CD4-positive, alpha-beta T cell (primary cell): Measurements from ENCODE around the gene REM1. TPM values are rescaled to one million over a fixed set of nuclear protein-coding genes. Genes with fewer than 3 reads are reported as not detected.
"Not testable (repeated sequence)": the region's sequence is repeated elsewhere in the genome, so short reads cannot be mapped to it uniquely, and the experiment has no call there.

Experiments used
- ATAC-seq: fragments of 200-7000 bp; cut with Tn5 transposase; one replicate; pipeline ENCODE4 v1.10.0; 2022; ENCODE audit warnings: mild to moderate bottlenecking; ENCODE audit not compliant: poor library complexity
- CTCF ChIA-PET: fragments of 350-600 bp; sonication (Branson Sonifier 250); formaldehyde crosslinking; loops from one replicate; lab custom pipeline; 2021; ENCODE audit warnings: antibody characterized with exemption, inconsistent platforms; lab: Charles Lee
- POLR2A ChIA-PET: fragments of 350-600 bp; sonication (Branson Sonifier 250); formaldehyde crosslinking; loops from one replicate; lab custom pipeline; 2021; ENCODE audit warnings: antibody characterized with exemption, inconsistent platforms; lab: Charles Lee
- DNase-seq, 14 experiments: peaks; one replicate each; pipeline ENCODE4 v3.0.0-alpha.2; 2013 to 2020; ENCODE audit warnings: mixed read lengths in 2 of 14
- H3K27ac ChIP-seq, 2 donors: one replicate each; pipeline versions ENCODE4 v1.5.1 to v1.7.0; 2013; ENCODE audit warnings: low read length in 2 of 2, low read depth in 1 of 2, mild to moderate bottlenecking in 1 of 2
- H3K27me3 ChIP-seq, 2 experiments: 1 replicate in 1 of 2; 2 replicates in 1 of 2; pipeline versions ENCODE4 v1.6.1 to v1.7.0; 2013; ENCODE audit warnings: low read length in 2 of 2, control low read depth in 1 of 2, mild to moderate bottlenecking in 1 of 2, moderate library complexity in 1 of 2; ENCODE audit not compliant: insufficient read depth in 2 of 2, control insufficient read depth in 1 of 2
- H3K36me3 ChIP-seq: one replicate; pipeline ENCODE4 v1.6.1; 2013; ENCODE audit warnings: low read length, control low read depth; ENCODE audit not compliant: insufficient read depth
- H3K4me1 ChIP-seq: one replicate; pipeline ENCODE4 v1.6.1; 2013; ENCODE audit warnings: low read length, control low read depth; ENCODE audit not compliant: insufficient read depth
- H3K4me3 ChIP-seq: one replicate; pipeline ENCODE4 v1.5.1; 2013; ENCODE audit warnings: mild to moderate bottlenecking, low read length, moderate library complexity
- H3K9me3 ChIP-seq, 2 experiments: 1 replicate in 1 of 2; 2 replicates in 1 of 2; pipeline versions ENCODE4 v1.6.1 to v1.7.0; 2013; ENCODE audit warnings: low read length in 2 of 2, mild to moderate bottlenecking in 2 of 2, control low read depth in 1 of 2, moderate library complexity in 1 of 2; ENCODE audit not compliant: control insufficient read depth in 1 of 2, insufficient read depth in 1 of 2
- H3K27ac Mint-ChIP-seq: one replicate; pipeline ENCODE4 v1.8.0; 2020; ENCODE audit warnings: mixed read lengths
- H3K27me3 Mint-ChIP-seq: one replicate; pipeline ENCODE4 v1.8.0; 2021; ENCODE audit warnings: mixed read lengths
- H3K36me3 Mint-ChIP-seq: one replicate; pipeline ENCODE4 v1.8.0; 2021; ENCODE audit warnings: low read depth, mixed read lengths
- H3K4me1 Mint-ChIP-seq: one replicate; pipeline ENCODE4 v1.8.0; 2021; ENCODE audit warnings: low read depth, mixed read lengths
- H3K4me3 Mint-ChIP-seq: one replicate; pipeline ENCODE4 v1.8.0; 2020; ENCODE audit warnings: mild to moderate bottlenecking, mixed read lengths
- H3K9me3 Mint-ChIP-seq: one replicate; pipeline ENCODE4 v1.8.0; 2020; ENCODE audit warnings: mixed read lengths
- intact Hi-C, 2 experiments: fragments of 100-400 bp; cut with DNase I in 1 of 2; cut with micrococcal nuclease in 1 of 2; formaldehyde crosslinking; loops; one replicate each; pipeline versions ENCODE4 v1.15.1 to v1.9.0; 2023 to 2025; cut with DNase I, micrococcal nuclease
- total RNA-seq, 174 experiments: library from RNA in 2 of 174; stranded (reverse) in 2 of 174; gene quantifications; one replicate each; pipeline ENCODE4 v1.2.3 and lab custom pipeline; 2021 to 2026
- TF ChIP-seq, protein P1 (sequence below): fragments of 200-600 bp; IDR thresholded peaks from one replicate; pipeline ENCODE4 v1.8.0; 2022; ENCODE audit warnings: antibody characterized with exemption, mild to moderate bottlenecking

The REM1 gene
- total RNA-seq, 2 experiments from 2014 or later: not detected

DNA sequence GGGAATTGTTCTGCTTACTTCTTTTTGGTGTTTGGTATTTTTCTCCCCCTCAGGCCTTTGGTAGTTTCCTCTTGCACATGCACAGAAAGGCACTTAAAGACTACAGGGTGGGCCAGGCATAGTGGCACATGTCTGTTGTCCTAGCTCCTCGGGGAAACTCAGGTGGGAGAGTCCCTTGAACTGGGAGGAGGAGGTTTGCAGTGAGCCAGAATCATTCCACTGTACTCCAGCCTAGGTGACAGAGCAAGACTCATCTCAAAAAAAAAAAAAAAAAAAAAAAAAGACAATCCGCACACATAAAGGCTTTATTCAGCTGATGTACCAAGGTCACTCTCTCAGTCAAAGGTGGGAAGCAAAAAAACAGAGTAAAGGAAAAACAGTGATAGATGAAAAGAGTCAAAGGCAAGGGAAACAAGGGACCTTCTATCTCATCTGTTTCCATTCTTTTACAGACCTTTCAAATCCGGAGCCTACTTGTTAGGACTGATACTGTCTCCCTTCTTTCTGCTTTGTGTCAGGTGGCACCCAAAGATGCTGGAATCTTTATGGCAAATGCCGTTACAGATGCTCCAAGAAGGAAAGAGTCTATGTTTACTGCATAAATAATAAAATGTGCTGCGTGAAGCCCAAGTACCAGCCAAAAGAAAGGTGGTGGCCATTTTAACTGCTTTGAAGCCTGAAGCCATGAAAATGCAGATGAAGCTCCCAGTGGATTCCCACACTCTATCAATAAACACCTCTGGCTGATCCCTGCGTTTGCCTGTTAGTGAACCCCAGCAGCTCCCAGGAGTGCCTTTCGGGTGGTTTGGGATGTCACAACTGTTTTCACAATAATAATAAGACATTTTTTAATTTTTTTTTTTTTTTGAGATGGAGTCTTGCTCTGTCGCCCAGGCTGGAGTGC, 25.3 kb upstream of the REM1 start:
- TF ChIP-seq, protein P1, sequence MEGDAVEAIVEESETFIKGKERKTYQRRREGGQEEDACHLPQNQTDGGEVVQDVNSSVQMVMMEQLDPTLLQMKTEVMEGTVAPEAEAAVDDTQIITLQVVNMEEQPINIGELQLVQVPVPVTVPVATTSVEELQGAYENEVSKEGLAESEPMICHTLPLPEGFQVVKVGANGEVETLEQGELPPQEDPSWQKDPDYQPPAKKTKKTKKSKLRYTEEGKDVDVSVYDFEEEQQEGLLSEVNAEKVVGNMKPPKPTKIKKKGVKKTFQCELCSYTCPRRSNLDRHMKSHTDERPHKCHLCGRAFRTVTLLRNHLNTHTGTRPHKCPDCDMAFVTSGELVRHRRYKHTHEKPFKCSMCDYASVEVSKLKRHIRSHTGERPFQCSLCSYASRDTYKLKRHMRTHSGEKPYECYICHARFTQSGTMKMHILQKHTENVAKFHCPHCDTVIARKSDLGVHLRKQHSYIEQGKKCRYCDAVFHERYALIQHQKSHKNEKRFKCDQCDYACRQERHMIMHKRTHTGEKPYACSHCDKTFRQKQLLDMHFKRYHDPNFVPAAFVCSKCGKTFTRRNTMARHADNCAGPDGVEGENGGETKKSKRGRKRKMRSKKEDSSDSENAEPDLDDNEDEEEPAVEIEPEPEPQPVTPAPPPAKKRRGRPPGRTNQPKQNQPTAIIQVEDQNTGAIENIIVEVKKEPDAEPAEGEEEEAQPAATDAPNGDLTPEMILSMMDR: no peak

DNA sequence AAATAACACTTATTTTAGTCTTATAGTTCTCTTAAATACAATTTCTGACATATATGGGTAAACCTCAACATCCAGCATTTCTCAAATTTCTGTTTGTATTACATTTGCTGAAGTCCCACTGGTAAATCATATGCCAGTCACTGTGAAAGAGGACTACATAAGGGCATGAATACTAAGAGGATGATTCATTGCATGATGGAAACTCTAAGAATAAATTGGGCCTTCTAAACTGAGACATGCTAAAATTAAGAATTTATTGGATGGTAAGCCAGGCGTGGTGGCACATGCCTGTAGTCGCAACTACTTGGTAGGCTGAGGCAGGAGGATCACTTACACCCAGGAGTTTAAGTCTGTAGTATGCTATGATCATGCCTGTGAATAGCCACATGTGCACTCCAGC, 22.5 kb upstream of the REM1 start:
- ChIA-PET CTCF (no interaction called here), POLR2A (no interaction called here)
- Histone ChIP-seq H3K4me1 (no peaks in the 10 kb centered on the region), H3K9me3 (no peaks in the 10 kb centered on the region), H3K4me3 (no peak overlapping the region), H3K36me3 (no peaks in the 10 kb centered on the region), H3K27me3 (peaks cover 0 to 4% of the 10 kb centered on the region in 2 experiments), H3K27ac (no peak overlapping the region)
- DNase-seq (no peak), ATAC-seq (no peak)
- no peaks in the 10 kb centered on the region for H3K36me3 Mint-ChIP-seq
- H3K27ac Mint-ChIP-seq: no peak overlapping the region
- H3K9me3 Mint-ChIP-seq: no peaks in the 10 kb centered on the region
- TF ChIP-seq, protein P1: no peak
- H3K4me1 Mint-ChIP-seq: no peaks in the 10 kb centered on the region
- no peak overlapping the region for H3K4me3 Mint-ChIP-seq
- peaks cover 28% of the 10 kb centered on the region for H3K27me3 Mint-ChIP-seq
- intact Hi-C loops: no loop called here

More for the DNA sequence above, 25.3 kb upstream of the REM1 start:
- intact Hi-C loops: no loop called here
- no peak overlapping the region for H3K4me3 ChIP-seq
- H3K27me3 ChIP-seq: peaks cover 0 to 4% of the 10 kb centered on the region in 2 experiments
- Mint-ChIP-seq H3K36me3 (no peaks in the 10 kb centered on the region), H3K27me3 (peaks cover 26% of the 10 kb centered on the region), H3K9me3 (no peaks in the 10 kb centered on the region), H3K27ac (no peak overlapping the region), H3K4me1 (no peaks in the 10 kb centered on the region), H3K4me3 (no peak overlapping the region)
- H3K4me1 ChIP-seq: no peaks in the 10 kb centered on the region
- ChIA-PET CTCF (interaction anchor here (0.9 kb wide), 1 partner anchor 11 kb away, joined by 3 read pairs; no protein-coding TSS in a partner anchor), POLR2A (no interaction called here)
- DNase-seq (no peak), ATAC-seq (no peak)
- no peaks in the 10 kb centered on the region for H3K9me3 ChIP-seq
- no peaks in the 10 kb centered on the region for H3K36me3 ChIP-seq
- no peak overlapping the region for H3K27ac ChIP-seq

- no peak for DNase-seq
- POLR2A ChIA-PET: no interaction called here
- Mint-ChIP-seq H3K4me1 (no peaks in the 10 kb centered on the region), H3K4me3 (no peak overlapping the region), H3K27me3 (peaks cover 32% of the 10 kb centered on the region), H3K27ac (no peak overlapping the region), H3K36me3 (no peaks in the 10 kb centered on the region), H3K9me3 (no peaks in the 10 kb centered on the region)
- Histone ChIP-seq H3K36me3 (no peaks in the 10 kb centered on the region), H3K27me3 (peaks cover 0 to 4% of the 10 kb centered on the region in 2 experiments), H3K27ac (no peak overlapping the region), H3K4me3 (no peak overlapping the region), H3K4me1 (no peaks in the 10 kb centered on the region), H3K9me3 (no peaks in the 10 kb centered on the region)
- CTCF ChIA-PET: interaction anchor here (0.7 kb wide), 1 partner anchor 44 kb away, joined by 3 read pairs; no protein-coding TSS in a partner anchor
- TF ChIP-seq, protein P1: no peak
- intact Hi-C loops: no loop called here
- no peak for ATAC-seq
These were observed 20.7 kb upstream of the REM1 start for GRCh38 chr20:31454361-31454760.

GRCh38 chr20:31470946-31471345, 4.1 kb upstream of the REM1 start:
- H3K4me3 ChIP-seq, H3K4me1 Mint-ChIP-seq, H3K4me1 ChIP-seq, H3K4me3 Mint-ChIP-seq, H3K27ac ChIP-seq, DNase-seq, H3K36me3 Mint-ChIP-seq, intact Hi-C loops, CTCF ChIA-PET, H3K27ac Mint-ChIP-seq, H3K9me3 Mint-ChIP-seq, ATAC-seq, H3K36me3 ChIP-seq, POLR2A ChIA-PET: not testable (repeated sequence)
- Histone ChIP-seq H3K9me3 (peaks cover 0 to 12% of the 10 kb centered on the region in 2 experiments), H3K27me3 (peaks cover 18 to 19% of the 10 kb centered on the region in 2 experiments)
- H3K27me3 Mint-ChIP-seq: peaks cover 35% of the 10 kb centered on the region
